MCF 10A (cell line): ENCODE measurements around the gene IGF1R. TPM values are rescaled to one million over a fixed set of nuclear protein-coding genes. Genes with fewer than 3 reads are reported as not detected.

Experiments
- BruUV-seq: library from RNA; stranded (reverse); fragments of 400-500 nt; replicated peaks from 2 replicates; lab custom pipeline; 2021; lab: Mats Ljungman, UMichigan
- CTCF ChIA-PET: fragments of 300-600 bp; sonication (Branson Sonifier 250); formaldehyde crosslinking; extraction: SDS; loops from one replicate; lab custom pipeline; 2021; ENCODE audit warnings: antibody characterized with exemption, inconsistent platforms; lab: Yijun Ruan, JAX
- POLR2A ChIA-PET: fragments of 300-600, 350-650 bp; sonication (Branson Sonifier 250); formaldehyde crosslinking; extraction: SDS; loops from one replicate; lab custom pipeline; 2020; ENCODE audit warnings: antibody characterized with exemption, inconsistent platforms; lab: Yijun Ruan, JAX
- DNase-seq: peaks from one replicate; pipeline ENCODE4 v3.0.0-alpha.2; 2018; ENCODE audit not compliant: unreplicated experiment
- H3K27ac Mint-ChIP-seq: one replicate; pipeline ENCODE4 v1.8.0; 2022; ENCODE audit warnings: mild to moderate bottlenecking, low read depth, mixed read lengths; ENCODE audit not compliant: unreplicated experiment
- H3K27me3 Mint-ChIP-seq: one replicate; pipeline ENCODE4 v1.8.0; 2022; ENCODE audit warnings: mixed read lengths; ENCODE audit not compliant: insufficient read depth, unreplicated experiment
- H3K36me3 Mint-ChIP-seq: one replicate; pipeline ENCODE4 v1.8.0; 2022; ENCODE audit warnings: mild to moderate bottlenecking, moderate library complexity, mixed read lengths; ENCODE audit not compliant: insufficient read depth, unreplicated experiment
- H3K4me1 Mint-ChIP-seq: one replicate; pipeline ENCODE4 v1.8.0; 2022; ENCODE audit warnings: mixed read lengths; ENCODE audit not compliant: insufficient read depth, unreplicated experiment
- H3K4me3 Mint-ChIP-seq: one replicate; pipeline ENCODE4 v1.8.0; 2022; ENCODE audit warnings: mild to moderate bottlenecking, moderate library complexity, mixed read lengths; ENCODE audit not compliant: unreplicated experiment
- H3K9me3 Mint-ChIP-seq: one replicate; pipeline ENCODE4 v1.8.0; 2022; ENCODE audit warnings: mixed read lengths; ENCODE audit not compliant: unreplicated experiment
- intact Hi-C: fragments of 100-400 bp; cut with micrococcal nuclease; formaldehyde crosslinking; loops from 2 replicates; pipeline ENCODE4 v1.14.1; 2022
- total RNA-seq: library from RNA; stranded (reverse); gene quantifications from 2 replicates; pipeline ENCODE4 v1.2.3, GENCODE V29; 2022
- TF ChIP-seq, protein P1 (sequence below): fragments of 200-600 bp; IDR thresholded peaks from one replicate; pipeline ENCODE4 v1.8.0; 2022; ENCODE audit warnings: antibody characterized with exemption, mild to moderate bottlenecking; ENCODE audit not compliant: unreplicated experiment

The IGF1R gene
- total RNA-seq, 1 experiment from 2014 or later, result 53.3 TPM

DNA sequence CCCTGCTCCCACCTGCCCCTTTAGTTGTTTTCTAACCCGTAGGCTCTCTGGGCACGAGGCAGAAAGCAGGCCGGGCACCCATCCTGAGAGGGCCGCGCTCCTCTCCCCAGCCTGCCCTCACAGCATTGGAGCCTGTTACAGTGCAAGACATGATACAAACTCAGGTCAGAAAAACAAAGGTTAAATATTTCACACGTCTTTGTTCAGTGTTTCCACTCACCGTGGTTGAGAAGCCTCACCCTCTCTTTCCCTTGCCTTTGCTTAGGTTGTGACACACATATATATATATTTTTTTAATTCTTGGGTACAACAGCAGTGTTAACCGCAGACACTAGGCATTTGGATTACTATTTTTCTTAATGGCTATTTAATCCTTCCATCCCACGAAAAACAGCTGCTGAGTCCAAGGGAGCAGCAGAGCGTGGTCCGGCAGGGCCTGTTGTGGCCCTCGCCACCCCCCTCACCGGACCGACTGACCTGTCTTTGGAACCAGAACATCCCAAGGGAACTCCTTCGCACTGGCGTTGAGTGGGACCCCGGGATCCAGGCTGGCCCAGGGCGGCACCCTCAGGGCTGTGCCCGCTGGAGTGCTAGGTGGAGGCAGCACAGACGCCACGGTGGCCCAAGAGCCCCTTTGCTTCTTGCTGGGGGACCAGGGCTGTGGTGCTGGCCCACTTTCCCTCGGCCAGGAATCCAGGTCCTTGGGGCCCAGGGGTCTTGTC lies 310.7 kb downstream of the IGF1R start:
- Mint-ChIP-seq H3K9me3 (no peaks in the 10 kb centered on the region), H3K4me1 (no peaks in the 10 kb centered on the region), H3K36me3 (peaks cover 72% of the 10 kb centered on the region), H3K27ac (no peak overlapping the region), H3K4me3 (no peak overlapping the region), H3K27me3 (no peaks in the 10 kb centered on the region)
- DNase-seq, result no peak
- CTCF ChIA-PET, result interaction anchor here (0.6 to 0.7 kb wide), 2 partner anchors 12 to 531 kb away, joined by 3 read pairs; no protein-coding TSS in a partner anchor
- no TSS peak for BruUV-seq
- TF ChIP-seq, protein P1, sequence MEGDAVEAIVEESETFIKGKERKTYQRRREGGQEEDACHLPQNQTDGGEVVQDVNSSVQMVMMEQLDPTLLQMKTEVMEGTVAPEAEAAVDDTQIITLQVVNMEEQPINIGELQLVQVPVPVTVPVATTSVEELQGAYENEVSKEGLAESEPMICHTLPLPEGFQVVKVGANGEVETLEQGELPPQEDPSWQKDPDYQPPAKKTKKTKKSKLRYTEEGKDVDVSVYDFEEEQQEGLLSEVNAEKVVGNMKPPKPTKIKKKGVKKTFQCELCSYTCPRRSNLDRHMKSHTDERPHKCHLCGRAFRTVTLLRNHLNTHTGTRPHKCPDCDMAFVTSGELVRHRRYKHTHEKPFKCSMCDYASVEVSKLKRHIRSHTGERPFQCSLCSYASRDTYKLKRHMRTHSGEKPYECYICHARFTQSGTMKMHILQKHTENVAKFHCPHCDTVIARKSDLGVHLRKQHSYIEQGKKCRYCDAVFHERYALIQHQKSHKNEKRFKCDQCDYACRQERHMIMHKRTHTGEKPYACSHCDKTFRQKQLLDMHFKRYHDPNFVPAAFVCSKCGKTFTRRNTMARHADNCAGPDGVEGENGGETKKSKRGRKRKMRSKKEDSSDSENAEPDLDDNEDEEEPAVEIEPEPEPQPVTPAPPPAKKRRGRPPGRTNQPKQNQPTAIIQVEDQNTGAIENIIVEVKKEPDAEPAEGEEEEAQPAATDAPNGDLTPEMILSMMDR, result no peak
- intact Hi-C loops, result no loop called here
- POLR2A ChIA-PET, result interaction anchor here (0.6 kb wide), 1 partner anchor 68 kb away, joined by 3 read pairs; no protein-coding TSS in a partner anchor

- TF ChIP-seq, protein P1, result no peak
- ChIA-PET CTCF (interaction anchor here (0.6 to 0.7 kb wide), 2 partner anchors 13 to 532 kb away, joined by 3 read pairs; no protein-coding TSS in a partner anchor), POLR2A (interaction anchor here (0.6 kb wide), 1 partner anchor 69 kb away, joined by 3 read pairs; no protein-coding TSS in a partner anchor)
- Mint-ChIP-seq H3K36me3 (peaks cover 77% of the 10 kb centered on the region), H3K27me3 (no peaks in the 10 kb centered on the region), H3K9me3 (no peaks in the 10 kb centered on the region), H3K27ac (no peak overlapping the region), H3K4me1 (no peaks in the 10 kb centered on the region), H3K4me3 (no peak overlapping the region)
- DNase-seq, result no peak
- BruUV-seq, result no TSS peak
- intact Hi-C loops, result no loop called here
Measured at GRCh38 chr15:98959640-98960007, 311.3 kb downstream of the IGF1R start.

DNA sequence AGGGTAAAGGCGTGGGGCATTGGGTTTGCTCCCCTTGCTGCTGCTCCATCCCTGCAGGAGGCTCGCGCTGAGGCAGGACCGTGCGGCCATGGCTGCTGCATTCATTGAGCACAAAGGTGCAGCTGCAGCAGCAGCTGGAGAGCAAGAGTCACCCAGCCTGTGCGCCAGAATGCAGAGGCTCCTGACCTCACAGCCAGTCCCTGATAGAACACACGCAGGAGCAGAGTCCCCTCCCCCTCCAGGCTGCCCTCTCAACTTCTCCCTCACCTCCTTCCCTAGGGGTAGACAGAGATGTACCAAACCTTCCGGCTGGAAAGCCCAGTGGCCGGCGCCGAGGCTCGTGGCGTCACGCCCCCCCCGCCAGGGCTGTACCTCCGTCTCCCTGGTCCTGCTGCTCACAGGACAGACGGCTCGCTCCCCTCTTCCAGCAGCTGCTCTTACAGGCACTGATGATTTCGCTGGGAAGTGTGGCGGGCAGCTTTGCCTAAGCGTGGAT lies 312.3 kb downstream of the IGF1R start:
- ChIA-PET POLR2A (no interaction called here), CTCF (no interaction called here)
- BruUV-seq, result no TSS peak

GRCh38 chr15:98963444-98963843 lies 315.1 kb downstream of the IGF1R start:
- H3K27ac Mint-ChIP-seq, result no peak overlapping the region
- DNase-seq, result no peak
- CTCF ChIA-PET, result no interaction called here
- POLR2A ChIA-PET, result no interaction called here
- TF ChIP-seq, protein P1, result no peak
- peaks cover 56% of the 10 kb centered on the region for H3K36me3 Mint-ChIP-seq
- H3K27me3 Mint-ChIP-seq, result no peaks in the 10 kb centered on the region
- no peaks in the 10 kb centered on the region for H3K4me1 Mint-ChIP-seq
- H3K9me3 Mint-ChIP-seq, result no peaks in the 10 kb centered on the region
- intact Hi-C loops, result no loop called here
- no peak overlapping the region for H3K4me3 Mint-ChIP-seq
- TSS peak; percentile 5 for BruUV-seq

More for the DNA sequence above, 312.3 kb downstream of the IGF1R start:
- intact Hi-C loops, result no loop called here
- no peaks in the 10 kb centered on the region for H3K4me1 Mint-ChIP-seq
- H3K27ac Mint-ChIP-seq, result no peak overlapping the region
- TF ChIP-seq, protein P1, result no peak
- no peak for DNase-seq
- no peak overlapping the region for H3K4me3 Mint-ChIP-seq
- H3K27me3 Mint-ChIP-seq, result no peaks in the 10 kb centered on the region
- no peaks in the 10 kb centered on the region for H3K9me3 Mint-ChIP-seq
- H3K36me3 Mint-ChIP-seq, result peaks cover 74% of the 10 kb centered on the region
